Islet precursor cell (in vitro differentiated cells): ENCODE data around the gene VBP1.
"Not testable (repeated sequence)": the region's sequence is repeated elsewhere in the genome, so short reads cannot be mapped to it uniquely, and the experiment has no call there.

Source experiments
- DNase-seq: peaks from one replicate; pipeline ENCODE4 v3.0.0-alpha.2; 2018

VBP1 gene, protein sequence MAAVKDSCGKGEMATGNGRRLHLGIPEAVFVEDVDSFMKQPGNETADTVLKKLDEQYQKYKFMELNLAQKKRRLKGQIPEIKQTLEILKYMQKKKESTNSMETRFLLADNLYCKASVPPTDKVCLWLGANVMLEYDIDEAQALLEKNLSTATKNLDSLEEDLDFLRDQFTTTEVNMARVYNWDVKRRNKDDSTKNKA

DNA sequence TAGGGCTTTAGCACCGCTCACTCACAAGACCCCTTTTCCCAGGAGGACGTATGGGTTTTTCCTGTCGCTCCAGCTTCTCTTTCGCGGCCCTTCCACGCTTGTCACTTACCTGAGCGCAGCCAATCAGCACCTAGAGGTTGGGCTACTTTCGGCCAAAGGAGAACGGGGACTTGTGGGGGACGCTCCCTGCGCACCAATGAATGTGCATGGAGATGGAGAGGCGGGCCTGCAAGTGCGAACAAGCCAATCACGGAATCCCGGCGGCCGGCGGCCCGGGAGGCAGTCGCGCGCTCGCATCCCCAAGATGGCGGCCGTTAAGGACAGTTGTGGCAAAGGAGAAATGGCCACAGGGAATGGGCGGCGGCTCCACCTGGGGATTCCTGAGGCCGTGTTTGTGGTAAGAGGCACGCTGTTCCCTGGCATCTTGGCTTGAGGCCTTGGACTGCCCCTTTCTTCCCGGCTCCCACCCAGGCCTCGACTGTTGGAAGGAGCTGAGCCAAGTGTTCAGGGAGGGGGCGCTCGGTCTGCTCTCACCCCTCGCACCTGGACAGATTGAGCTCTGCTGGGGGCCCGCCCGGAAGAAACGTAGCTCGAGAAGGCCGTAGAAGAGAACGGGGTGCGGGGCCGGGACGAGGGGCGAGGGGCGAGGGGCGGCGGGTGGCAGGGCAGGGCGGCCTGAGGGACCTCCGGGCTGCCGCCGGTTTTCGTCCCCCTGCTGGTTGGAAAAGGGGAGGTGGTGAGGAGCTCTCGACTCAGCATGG is at the start of gene VBP1:
Gene VBP1 (plus strand): TSS at position 282 of the 761 bp plus-strand sequence. CDS start 23 bp downstream, at position 305.
- DNase-seq: peak; percentile 98

DNA sequence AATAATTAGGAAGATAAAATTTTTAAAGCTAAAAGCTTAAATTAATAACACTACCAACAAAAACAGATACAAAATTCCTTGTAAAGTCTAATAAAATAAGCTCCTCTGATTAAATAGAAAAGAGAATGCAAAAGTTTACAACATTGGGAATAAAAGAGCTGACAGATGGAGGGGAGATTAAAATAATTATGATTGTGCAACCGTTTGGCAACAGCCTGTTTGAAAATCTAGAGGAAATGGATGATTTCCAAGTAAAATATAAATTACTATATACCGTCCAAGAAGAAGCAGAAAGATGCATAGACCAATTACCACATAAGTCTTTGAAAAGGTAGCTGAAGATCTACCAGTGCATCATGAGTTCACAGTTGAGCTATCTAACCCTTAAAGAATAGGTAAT is 46.4 kb upstream of the VBP1 start:
- no peak for DNase-seq

DNA sequence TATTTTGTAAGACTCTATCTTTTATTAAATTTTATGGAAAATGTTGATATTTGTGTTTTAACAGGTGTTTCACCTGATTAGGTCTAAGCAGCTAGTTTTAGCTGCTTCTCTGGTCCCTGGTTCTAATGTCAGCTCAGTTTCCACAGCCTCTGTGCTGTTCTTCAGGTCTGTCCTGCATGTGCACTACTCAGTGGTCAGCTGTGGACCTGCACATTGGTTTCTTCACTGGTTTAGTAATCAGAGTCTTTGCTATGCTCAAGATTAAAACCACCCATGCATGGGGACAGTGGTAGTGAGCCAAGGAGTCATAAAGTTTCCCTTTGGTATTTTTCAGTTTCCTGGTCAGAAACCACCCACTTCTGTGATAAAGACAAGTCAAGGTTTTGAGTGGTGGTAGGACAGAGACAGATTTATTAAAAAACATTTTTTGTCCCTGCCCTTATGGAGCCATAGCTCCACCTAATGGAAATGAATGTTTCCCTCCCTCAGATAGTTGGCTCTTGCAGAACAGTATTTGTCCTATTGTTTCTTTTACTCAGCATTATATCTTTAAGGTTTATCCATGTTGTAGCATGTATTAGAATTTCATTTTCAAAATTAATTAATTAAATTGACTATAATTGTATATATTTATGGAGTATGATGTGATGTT is 36.8 kb upstream of the VBP1 start:
- no peak for DNase-seq

DNA sequence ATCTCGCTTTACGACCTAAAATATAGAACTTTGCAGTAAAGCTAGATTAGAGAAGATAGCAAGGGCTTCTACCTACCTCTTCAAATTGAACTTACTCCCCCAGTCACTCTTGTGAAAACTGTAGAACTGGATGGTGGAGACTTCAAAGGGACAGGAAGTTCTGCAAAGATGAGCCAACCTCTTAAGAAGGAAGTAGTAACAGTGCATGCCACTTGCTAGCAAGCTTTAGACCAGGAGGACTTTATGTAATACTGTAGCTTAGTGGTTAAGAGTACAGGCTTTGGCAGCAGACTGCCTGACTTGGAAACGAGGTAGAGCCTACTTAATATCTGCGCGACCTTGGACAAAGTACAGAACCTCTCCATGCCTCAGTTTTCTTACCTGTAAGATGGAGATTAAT is 27.5 kb upstream of the VBP1 start:
- DNase-seq: no peak

DNA sequence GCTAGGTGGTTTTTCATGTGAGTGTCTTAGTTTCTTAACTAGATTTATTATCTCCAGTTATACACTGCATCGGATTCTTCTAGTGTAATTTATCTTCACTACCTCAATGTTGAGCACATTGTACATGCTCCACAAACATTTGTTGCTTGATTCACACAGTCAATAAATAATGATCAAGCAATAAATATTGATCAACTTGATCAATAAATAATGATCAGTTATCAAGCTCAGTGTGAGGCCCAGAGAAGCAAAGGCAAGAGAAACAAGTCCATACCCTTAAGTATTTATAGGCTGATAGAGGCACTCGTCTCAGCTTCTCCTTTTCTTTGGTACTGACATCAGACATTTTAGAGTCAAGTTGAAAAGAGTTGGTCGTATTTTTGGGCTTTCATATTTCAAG is 5.1 kb upstream of the VBP1 start:
- DNase-seq: no peak

DNA sequence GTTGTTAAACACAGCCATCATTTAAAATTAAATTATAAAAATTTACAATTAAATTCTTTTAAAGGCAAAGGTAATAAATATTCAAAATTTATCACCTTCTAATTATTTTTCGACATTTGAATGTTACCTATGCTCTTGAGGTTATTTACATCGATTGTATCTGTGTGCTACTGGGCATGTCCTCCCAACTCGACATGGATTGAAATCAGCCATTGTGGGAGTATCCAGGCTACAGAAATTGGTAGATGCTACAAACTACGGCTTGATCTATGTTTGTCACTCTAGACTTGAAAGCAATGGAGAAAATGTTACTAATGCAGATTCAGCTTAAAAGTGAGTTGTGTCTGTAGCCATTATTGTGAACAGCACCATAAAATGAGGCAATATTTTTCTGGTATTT is 2.5 kb upstream of the VBP1 start:
- DNase-seq: no peak

DNA sequence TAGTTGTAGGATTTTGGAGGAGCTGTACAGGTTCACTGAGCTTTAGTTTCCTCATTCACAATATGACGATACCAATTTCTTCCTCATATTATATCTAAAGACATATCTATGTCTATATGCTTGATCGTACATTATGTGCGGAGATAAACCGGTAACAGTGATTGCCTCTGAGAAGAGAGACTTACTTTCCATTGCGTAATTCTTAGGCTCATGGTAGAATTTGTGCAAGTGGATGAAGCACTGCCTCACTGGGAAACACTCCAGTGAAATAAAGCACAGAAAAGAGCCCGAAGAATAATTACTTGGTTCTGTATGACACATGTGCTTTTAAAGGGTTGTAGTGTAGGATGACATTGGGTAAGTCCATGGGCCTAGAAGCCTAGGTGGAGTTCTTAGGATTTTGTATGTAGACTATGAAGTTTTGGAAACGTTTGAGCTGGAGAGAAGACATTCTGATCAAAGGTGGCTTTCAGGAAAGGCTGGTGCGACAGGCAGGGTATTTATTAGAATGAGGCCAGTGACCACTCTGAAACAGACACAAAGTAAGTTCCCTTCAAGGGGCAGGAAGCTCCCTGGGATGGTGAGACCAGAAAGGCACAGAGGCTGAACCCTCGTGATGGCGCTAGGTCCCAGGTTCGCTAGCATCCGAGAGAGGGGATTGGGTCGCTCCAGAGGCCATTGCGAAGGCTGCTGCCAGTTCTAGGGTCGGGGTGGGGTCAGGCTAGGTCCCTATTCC is 649 bp upstream of the VBP1 start:
- DNase-seq: no peak

DNA sequence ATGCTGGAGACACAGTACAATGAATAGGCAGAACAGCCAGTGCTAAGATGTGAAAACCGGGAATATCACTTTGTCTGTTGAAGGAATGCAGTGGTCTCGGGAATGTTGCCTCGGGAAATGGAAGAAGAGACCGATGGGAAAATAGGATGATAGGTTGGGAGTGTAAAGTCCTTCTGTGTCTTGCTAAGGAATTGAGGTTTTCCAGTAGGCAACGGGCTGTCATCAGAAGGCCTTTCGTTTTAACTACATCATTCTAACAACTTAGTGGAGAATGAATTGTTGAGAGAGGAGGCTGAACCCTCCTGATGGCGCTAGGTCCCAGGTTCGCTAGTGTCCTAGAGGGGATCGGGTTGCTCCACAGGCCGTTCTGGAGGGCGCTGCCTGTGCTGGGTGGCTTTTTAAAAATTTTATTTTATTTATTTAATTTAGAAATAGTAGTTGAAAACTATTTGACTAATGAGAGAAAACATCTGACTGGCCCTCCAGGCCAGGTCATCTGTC is 730 bp downstream of the VBP1 start:
- DNase-seq: no peak

DNA sequence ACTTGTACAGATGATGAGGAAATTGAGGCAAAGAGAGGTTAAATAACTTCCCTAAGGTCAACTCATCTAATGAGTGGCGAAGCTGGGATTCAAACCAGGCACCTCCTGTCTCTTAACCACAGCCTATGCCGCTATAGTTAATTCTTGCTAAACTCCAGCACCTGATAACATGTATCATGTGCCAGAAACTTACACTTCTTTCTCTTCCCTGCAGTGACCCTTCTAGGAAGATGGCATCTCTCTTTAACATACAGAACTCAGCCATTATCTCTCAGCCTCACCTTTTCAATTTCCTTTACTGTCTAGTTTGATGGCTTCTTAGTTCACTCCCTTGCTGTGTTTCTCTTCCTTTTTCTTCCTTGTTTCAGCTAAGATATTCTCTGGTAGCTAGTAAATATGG is 2.5 kb downstream of the VBP1 start:
- DNase-seq: no peak

DNA sequence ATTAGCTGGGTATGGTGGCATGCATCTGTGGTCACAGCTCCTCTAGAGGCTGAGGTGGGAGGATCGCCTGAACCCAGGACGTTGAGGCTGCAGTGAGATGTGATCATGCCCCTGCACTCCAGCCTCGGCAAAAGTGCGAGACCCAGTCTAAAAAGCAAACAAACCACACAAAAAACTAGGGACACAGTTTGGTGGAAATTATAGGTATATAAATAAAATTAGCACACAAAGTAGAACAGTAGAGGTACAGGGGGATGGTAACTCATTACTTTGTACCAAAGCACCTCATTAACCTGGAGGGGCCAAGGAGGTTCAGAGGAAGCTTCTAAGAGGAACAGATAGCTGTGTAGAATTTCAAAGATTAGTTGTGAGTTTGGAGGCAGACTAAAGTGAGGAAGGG is 5.1 kb downstream of the VBP1 start:
- DNase-seq: no peak

DNA sequence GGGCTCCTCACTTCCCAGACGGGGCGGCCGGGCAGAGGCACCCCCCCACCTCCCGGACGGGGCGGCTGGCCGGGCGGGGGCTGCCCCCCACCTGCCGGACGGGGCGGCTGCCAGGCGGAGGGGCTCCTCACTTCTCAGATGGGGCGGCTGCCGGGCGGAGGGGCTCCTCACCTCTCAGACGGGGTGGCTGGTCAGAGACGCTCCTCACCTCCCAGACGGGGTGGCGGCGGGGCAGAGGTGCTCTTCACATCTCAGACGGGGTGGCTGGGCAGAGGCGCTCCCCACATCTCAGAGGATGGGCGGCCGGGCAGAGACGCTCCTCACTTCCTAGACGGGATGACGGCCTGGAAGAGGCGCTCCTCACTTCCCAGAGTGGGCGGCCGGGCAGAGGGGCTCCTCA is 7.5 kb downstream of the VBP1 start:
- DNase-seq: not testable (repeated sequence)

DNA sequence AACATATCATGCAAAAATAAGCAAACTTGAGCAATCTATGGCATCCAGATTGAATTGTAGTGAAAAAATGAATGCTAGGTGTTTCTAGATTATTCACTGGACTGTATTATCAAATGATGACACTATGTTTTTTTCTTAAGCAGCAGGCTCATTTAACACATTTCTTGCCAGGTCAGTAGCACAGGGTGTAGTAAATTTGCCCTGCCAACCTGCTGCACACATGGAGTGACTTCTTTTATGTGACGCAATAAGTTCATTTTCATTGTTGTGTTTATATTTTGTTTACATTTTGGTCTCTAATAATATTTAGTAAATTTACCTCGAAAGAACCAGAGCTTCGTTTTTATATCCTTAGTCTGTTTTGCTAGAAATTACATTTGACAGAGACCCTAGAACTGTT is 9.5 kb downstream of the VBP1 start:
- no peak for DNase-seq

DNA sequence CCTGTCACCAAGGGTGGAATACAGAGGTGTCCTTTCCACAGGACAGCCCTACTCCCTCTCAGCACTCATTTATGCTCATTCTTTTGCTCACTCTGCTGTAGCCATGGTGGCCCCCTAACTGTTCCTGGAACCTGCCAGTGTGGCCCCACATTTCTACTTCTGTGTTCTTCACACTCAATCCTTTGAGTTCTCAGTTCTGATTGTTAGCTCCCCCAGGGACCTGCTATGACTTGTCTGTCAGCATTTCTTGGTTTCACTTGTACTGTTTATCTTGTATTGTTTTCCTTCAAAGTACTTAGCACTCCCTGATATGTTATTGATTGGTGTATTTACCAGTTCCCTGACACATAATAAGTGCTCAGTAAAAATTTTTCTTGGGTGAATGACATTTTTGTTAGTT is 14.9 kb downstream of the VBP1 start:
- no peak for DNase-seq

DNA sequence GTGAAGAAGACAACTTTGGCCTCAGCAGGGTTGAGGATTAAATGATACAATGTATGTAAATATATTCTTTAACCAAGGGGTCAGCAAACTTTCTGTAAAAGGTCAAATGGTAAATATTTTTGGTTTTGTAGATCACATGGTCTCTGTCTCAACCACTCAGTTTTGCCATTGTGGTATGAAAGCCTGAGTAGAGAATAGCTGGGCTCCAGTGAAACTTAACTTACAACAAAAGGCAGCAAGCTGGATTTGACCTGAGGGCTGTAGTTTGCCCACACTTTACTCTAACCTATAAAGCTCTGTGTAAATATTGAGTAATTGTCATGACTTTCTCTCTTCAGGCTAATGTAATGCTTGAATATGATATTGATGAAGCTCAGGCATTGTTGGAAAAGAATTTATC is 19.6 kb downstream of the VBP1 start:
- DNase-seq: no peak

DNA sequence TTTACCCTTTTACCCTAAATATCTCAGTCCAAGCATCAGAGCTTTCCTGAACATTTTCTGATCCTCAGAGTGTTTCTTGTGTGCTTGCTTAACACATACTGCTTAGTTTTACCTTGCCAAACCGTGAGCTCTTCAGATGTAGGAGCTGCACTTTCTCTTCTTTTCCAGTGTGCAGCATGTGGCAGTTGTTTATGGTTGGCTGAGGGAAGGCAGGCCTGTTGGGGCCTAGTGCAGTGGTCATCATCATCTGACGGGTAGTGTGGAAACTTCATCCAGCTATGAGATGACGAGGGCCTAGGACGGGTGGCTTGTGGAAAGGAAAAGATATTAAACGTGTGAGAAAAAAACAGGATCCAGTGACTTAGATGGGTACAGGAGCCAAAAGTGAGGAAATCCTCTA is 21.5 kb downstream of the VBP1 start:
- DNase-seq: no peak

DNA sequence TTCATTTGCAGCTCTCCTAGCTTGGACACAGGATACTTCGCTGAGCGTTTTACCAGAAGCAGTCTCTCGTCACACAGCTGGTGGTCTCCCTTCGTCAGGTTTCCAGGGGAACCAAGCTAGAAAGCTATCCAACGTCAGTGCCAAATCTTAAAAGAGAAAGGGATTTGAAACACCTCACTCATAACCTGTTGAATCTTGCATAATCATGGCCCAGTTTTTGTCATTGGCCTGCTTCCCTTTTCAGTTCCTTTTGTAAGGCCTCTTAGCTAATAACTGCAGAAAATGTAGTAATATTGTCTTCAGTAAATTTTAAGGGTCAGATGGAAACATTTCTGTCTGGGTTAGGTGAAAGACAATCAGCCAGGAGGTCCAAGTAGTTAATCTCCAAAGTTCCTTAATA is 26.0 kb downstream of the VBP1 start:
- DNase-seq: no peak

DNA sequence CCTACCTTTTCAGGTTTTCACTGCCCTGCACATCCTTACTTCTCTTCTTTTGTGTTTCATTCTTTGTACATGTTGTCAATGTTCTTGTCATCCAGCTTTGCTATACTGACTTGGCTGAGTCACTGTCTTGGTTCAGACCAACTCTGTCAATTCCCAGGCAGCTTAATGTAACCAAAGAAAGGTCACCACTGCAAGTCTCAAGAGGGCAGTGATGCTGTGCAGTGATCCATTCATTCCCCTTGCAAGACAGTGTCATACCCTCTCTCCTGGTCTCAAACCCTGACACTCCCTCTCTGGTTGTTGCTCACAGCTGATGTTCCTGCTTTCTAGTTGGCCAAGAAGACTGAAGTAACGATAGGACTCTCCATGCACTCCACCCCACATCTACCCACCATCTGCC is 30.5 kb downstream of the VBP1 start:
- no peak for DNase-seq

DNA sequence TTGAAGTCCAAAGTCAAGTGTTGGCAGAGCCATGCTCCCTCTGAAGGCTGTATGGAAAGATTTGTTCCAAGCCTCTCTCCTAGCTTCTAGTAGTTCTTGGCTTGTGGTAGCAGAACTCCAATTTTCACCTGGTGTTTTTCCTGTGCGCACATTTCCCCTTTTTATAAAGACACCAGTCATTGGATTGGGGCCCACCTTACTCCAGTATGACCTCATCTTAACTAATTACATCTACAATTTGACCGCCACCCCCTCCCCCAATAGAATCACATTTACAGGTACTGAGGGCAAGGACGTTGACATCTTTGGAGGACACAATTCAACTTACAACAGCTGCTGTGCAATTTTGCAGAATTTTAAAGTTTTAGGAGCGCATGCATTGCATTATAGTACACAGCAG is 31.2 kb downstream of the VBP1 start:
- DNase-seq: no peak

DNA sequence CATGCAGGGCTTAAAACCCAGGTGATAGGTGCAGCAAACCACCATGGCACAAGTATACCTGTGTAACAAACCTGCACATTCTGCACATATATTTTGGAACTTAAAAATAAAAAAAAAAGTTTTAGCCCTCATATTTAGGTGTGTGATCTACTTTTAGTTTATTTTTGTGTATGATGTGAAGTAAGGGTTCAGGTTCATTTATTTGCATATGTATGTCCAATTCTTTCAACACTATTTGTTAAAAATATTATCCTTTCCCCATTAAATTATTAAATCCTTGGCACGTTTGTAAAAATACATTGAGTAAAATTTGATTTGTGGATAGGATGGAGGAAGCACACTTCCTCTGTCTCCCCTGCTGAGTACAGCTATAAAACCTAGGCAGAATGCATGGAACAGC is 35.1 kb downstream of the VBP1 start:
- no peak for DNase-seq

DNA sequence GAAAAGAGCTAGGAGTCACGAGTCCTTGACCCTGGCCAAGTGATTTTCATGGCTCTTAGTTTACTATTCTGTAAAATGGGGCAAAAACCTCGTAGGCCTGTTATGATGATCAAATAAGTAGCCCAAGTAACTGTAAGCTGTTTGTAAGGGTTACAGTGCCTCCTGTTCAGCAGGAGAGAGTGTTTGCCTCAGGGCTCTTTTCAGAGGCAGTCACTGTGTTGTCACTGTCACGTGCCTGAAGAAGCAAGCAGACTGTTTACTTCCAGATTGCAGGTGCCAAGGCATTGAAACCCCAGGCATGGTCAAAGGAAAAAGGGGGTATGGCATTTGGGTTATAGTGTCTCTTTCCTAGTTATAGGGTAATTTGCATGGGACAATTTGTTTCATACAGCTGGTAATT is 43.5 kb downstream of the VBP1 start:
- no peak for DNase-seq

DNA sequence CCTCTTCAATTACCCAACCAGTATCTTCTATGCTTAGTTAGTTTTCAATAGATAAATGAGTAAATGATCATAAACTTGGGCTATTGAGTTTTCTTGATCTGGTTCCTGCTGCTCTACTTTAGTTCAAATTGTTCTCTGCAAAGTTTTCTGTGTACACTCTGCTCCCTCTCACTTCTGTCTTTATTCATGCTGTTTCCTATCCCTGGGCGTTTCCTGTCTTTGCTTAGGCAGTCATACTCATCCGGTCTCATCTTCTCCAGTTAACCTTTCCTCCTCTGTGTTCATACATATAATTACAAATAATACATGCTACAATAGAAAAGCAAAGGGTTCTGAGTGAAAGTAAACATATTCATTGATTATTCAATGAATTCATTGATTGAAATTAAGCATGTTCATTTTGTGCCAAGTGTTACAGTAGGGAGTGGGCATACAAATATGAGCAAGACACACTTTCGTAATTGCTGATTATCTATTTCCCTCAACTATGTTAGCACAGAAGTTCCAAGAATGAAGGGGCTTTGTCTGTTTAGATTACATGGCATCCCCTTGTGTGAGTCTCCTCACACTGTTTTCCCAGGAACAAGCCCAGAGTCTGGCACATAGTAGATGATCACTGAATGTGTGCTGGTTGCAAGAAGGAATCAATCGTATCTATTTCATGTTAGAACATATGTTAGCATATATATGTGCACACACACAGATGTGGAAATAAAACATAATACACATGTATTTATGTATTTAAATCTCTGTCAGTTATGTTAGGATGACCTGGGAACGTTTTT is 46.9 kb downstream of the VBP1 start:
- no peak for DNase-seq

DNA sequence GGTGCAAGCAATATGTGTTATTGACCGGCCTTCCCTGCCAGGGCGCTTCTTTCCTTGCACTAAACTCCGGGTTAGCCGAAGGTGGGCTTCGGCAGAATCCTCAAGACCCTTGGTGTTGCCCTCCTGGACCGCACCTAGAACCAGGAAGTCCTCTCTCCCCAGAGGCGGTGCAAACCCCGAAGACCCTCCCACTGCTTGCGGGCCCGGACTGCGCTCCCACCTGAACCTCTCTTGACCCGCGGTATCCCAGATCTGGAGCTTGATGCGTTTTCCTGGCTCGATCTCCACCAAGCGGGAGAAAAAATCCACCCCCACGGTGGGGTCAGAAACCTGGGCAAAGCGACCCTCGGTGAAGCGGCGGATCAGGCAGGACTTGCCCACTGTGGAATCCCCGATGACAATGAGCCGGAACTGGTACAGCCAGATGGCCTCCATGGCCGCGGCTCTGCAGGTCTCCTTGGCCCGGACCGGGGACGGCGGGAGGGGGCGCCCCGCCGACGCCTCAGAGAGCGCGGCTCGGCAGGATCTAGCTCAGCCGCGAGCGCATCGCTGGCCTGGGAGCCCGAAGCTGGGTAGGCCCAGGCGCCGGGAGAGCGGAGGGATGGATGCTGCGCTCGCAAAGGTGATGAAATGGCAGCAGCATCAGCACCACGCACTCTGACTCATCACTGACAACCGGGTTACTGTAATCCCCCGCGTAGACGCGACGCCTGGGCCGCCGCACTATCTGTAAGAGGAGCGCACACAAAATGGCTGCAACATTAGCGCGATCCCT is 47.8 kb downstream of the VBP1 start, which contains the start of gene RAB39B:
Gene RAB39B (minus strand): TSS at position 638 of the 775 bp plus-strand sequence. CDS start 203 bp downstream, at position 435.
- peak; percentile 80 for DNase-seq
